NCI-H446 (cell line): ENCODE measurements around the gene PET100.
A peak's percentile ranks its signal among the peaks of the same experiment; 100 is the strongest.

Experiments used
- DNase-seq, 2 experiments: peaks; one replicate each; lab custom pipeline; 2025; lab: John Stamatoyannopoulos, UW

PET100 gene

GRCh38 chr19:7629347-7630054 lies at the start of gene PET100, which contains the start of gene XAB2:
PET100 (plus strand) TSS chr19:7629793; CDS start chr19:7629834, 41 bp downstream.
XAB2 (minus strand) TSS chr19:7629545; CDS start chr19:7629527, 18 bp downstream.
- peak; percentile 98 to 99 for DNase-seq

- no peak for DNase-seq
Measured at GRCh38 chr19:7582446-7582845, 47.1 kb upstream of the PET100 start.

- DNase-seq = no peak
Measured at GRCh38 chr19:7589822-7590221, 39.8 kb upstream of the PET100 start.

- DNase-seq = no peak
Measured at GRCh38 chr19:7590256-7590655, 39.3 kb upstream of the PET100 start.

GRCh38 chr19:7595466-7596133 lies 34.0 kb upstream of the PET100 start, which contains the start of gene CAMSAP3:
CAMSAP3 (plus strand) TSS chr19:7595863; CDS start chr19:7596003, 140 bp downstream.
- peak in 1 of 2 experiments; percentile 33 for DNase-seq

GRCh38 chr19:7596211-7596937 lies 33.2 kb upstream of the PET100 start:
- no peak for DNase-seq

- DNase-seq = no peak
Measured at GRCh38 chr19:7597689-7598088, 31.9 kb upstream of the PET100 start.

- DNase-seq = no peak
Measured at GRCh38 chr19:7598180-7598579, 31.4 kb upstream of the PET100 start.

GRCh38 chr19:7600721-7601120 lies 28.9 kb upstream of the PET100 start:
- DNase-seq = no peak

- no peak for DNase-seq
Measured at GRCh38 chr19:7602240-7602934, 27.2 kb upstream of the PET100 start.

GRCh38 chr19:7602935-7603497 lies 26.6 kb upstream of the PET100 start:
- DNase-seq = no peak

- no peak for DNase-seq
Measured at GRCh38 chr19:7603919-7604318, 25.7 kb upstream of the PET100 start.

GRCh38 chr19:7605490-7606222 lies 23.9 kb upstream of the PET100 start:
- DNase-seq = peak in 1 of 2 experiments; percentile 35

GRCh38 chr19:7606289-7606688 lies 23.3 kb upstream of the PET100 start:
- DNase-seq = no peak

- DNase-seq = no peak
Measured at GRCh38 chr19:7607212-7607873, 22.2 kb upstream of the PET100 start.

GRCh38 chr19:7607874-7608560 lies 21.6 kb upstream of the PET100 start:
- no peak for DNase-seq

GRCh38 chr19:7610491-7611240 lies 18.9 kb upstream of the PET100 start:
- DNase-seq = no peak

GRCh38 chr19:7611541-7612279 lies 17.9 kb upstream of the PET100 start:
- DNase-seq = no peak
